ENCODE results near the gene WDR36. TPM values are rescaled to one million over a fixed set of nuclear protein-coding genes. Genes with fewer than 3 reads are reported as not detected.

The WDR36 gene
- total and polyA plus RNA-seq, 7 experiments from 2014 or later: 24.4 to 37.4 (median 29.7) TPM

DNA sequence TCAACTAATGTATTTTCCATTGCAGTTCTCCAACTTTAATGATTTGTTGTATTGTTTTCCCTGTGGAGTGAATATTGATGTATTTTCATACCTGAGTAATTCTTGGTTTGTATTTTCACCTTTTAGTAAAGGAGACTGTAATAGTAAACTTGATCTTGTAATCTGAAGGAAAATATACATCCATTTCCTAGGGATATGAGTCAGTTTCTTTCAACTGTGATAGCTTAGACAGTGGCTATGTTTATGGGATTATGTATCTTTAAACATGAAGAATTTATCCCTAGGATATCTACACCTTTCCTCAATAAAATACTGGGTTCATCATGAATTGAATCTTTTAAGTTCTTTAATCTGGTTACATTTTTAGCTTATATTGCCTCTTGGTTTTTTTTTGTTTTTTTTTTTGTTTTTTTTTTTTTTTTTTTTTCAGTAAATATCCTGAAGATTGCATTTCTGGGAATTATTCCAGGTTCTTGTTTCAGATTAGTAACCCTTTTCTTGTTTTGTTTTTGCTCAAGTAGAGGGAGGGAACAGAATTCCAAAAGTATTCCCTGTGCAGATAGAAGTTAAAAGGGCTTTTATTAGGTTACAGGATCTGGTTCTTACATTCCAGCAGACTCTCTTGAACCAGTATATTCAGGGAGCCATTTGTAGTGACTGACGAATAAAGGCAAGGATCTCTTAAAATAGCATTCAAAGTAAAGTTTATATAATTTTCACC lies 7.1 kb downstream of the WDR36 start:
- H3K27ac Mint-ChIP-seq: no peak overlapping the region
- no peaks in the 10 kb centered on the region for H3K27me3 Mint-ChIP-seq
- peaks cover 8 to 31% (median 26%) of the 10 kb centered on the region in 7 donors for H3K4me1 Mint-ChIP-seq
- Histone ChIP-seq H3K27me3 (ENCODE audit: control insufficient read depth in 2 of 2, insufficient read depth in 2 of 2, low read length in 2 of 2) (no peaks in the 10 kb centered on the region), H3K4me1 (ENCODE audit: control insufficient read depth in 2 of 2, insufficient read depth in 2 of 2, low read length in 2 of 2) (peaks cover 0 to under 1% of the 10 kb centered on the region in 2 donors), H3K4me3 (ENCODE audit: low read length) (no peak overlapping the region), H3K36me3 (ENCODE audit: control insufficient read depth in 2 of 3, insufficient read depth in 3 of 3, low read length in 3 of 3) (peaks cover 12 to 34% (median 14%) of the 10 kb centered on the region in 3 experiments), H3K9me3 (ENCODE audit: control insufficient read depth in 2 of 3, low read length in 3 of 3) (no peaks in the 10 kb centered on the region), H3K27ac (ENCODE audit: low read depth, low read length) (no peak overlapping the region)
- H3K4me3 Mint-ChIP-seq: no peak overlapping the region
- no peak for DNase-seq
- POLR2A ChIA-PET: no interaction called here
- intact Hi-C loops (cut with micrococcal nuclease): no loop called here
- ATAC-seq: no peak
- CTCF ChIA-PET: no interaction called here
- H3K9me3 Mint-ChIP-seq: no peaks in the 10 kb centered on the region
- peaks cover 15 to 49% (median 20%) of the 10 kb centered on the region in 5 donors for H3K36me3 Mint-ChIP-seq

DNA sequence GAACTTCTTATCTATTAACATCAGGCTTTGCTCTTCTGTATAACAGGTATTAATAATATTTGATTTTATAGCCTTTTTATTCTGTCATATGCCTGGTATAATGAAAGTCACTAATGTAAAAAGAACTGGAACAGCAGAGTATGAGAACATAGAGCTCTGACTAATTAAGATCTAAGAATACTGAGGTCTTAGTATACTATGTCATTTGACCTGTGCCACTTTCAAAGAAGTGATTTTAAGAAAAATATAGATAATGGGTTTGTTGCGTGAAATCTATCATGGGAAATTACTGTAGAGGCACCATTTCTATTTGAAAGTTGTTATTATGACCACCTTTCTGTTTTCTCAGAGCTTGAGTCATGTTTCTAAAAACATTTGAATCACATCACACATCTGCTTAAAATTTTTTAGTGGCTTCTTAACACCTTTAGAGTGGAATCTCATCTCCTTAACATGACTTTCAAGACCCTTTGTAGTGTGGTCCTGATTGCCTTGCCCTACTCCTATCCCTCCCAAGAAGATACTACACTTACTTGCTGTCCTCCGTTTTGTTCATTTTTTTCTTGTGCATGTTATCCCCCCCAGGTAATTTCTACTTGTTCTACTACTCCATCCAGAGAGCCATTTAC lies 14.3 kb downstream of the WDR36 start:
- Mint-ChIP-seq H3K4me3 (no peak overlapping the region), H3K27me3 (no peaks in the 10 kb centered on the region), H3K27ac (peak overlapping the region in 1 of 9 donors; percentile 60), H3K9me3 (no peaks in the 10 kb centered on the region), H3K36me3 (peaks cover 24 to 55% (median 31%) of the 10 kb centered on the region in 5 donors), H3K4me1 (peaks cover 0 to 10% (median 3%) of the 10 kb centered on the region in 7 donors)
- H3K27ac ChIP-seq (ENCODE audit: low read depth, low read length): no peak overlapping the region
- H3K27me3 ChIP-seq (ENCODE audit: control insufficient read depth in 2 of 2, insufficient read depth in 2 of 2, low read length in 2 of 2): no peaks in the 10 kb centered on the region
- intact Hi-C loops (cut with micrococcal nuclease): no loop called here
- no peaks in the 10 kb centered on the region for H3K9me3 ChIP-seq (ENCODE audit: control insufficient read depth in 2 of 3, low read length in 3 of 3)
- POLR2A ChIA-PET: no interaction called here
- H3K36me3 ChIP-seq (ENCODE audit: control insufficient read depth in 2 of 3, insufficient read depth in 3 of 3, low read length in 3 of 3): peaks cover 15 to 63% (median 22%) of the 10 kb centered on the region in 3 experiments
- H3K4me1 ChIP-seq (ENCODE audit: control insufficient read depth in 2 of 2, insufficient read depth in 2 of 2, low read length in 2 of 2): no peaks in the 10 kb centered on the region
- CTCF ChIA-PET: no interaction called here
- no peak overlapping the region for H3K4me3 ChIP-seq (ENCODE audit: low read length)
- no peak for DNase-seq
- ATAC-seq: no peak

DNA sequence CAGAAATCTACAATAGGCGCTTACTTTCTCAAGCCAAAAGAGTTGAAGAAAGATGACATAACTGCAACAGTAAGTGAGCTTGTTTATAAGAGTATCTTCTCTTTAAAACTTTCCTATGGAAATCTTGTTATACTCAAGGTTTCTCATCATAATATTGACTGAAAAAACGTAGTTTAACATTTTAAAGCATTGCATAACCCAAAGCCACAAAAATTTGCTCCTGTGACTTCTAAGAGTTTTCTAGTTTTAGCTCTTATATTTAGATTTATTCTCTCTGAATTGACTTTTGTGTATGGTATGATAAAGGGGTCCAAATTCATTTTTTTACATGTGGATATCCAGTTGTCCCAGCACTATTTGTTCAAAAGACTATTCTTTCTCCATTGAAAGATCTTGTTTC lies 15.2 kb downstream of the WDR36 start:
- H3K36me3 Mint-ChIP-seq: peaks cover 20 to 60% (median 31%) of the 10 kb centered on the region in 5 donors
- intact Hi-C loops (cut with micrococcal nuclease): no loop called here
- ChIA-PET CTCF (no interaction called here), POLR2A (no interaction called here)
- no peak overlapping the region for H3K4me3 Mint-ChIP-seq
- H3K9me3 ChIP-seq (ENCODE audit: control insufficient read depth in 2 of 3, low read length in 3 of 3): no peaks in the 10 kb centered on the region
- H3K27ac ChIP-seq (ENCODE audit: low read depth, low read length): no peak overlapping the region
- no peak for DNase-seq
- peaks cover 10 to 68% (median 22%) of the 10 kb centered on the region in 3 experiments for H3K36me3 ChIP-seq (ENCODE audit: control insufficient read depth in 2 of 3, insufficient read depth in 3 of 3, low read length in 3 of 3)
- H3K4me1 ChIP-seq (ENCODE audit: control insufficient read depth in 2 of 2, insufficient read depth in 2 of 2, low read length in 2 of 2): no peaks in the 10 kb centered on the region
- peaks cover 0 to 10% (median 3%) of the 10 kb centered on the region in 7 donors for H3K4me1 Mint-ChIP-seq
- H3K27ac Mint-ChIP-seq: no peak overlapping the region
- no peaks in the 10 kb centered on the region for H3K27me3 Mint-ChIP-seq
- no peak for ATAC-seq
- no peaks in the 10 kb centered on the region for H3K27me3 ChIP-seq (ENCODE audit: control insufficient read depth in 2 of 2, insufficient read depth in 2 of 2, low read length in 2 of 2)
- no peaks in the 10 kb centered on the region for H3K9me3 Mint-ChIP-seq
- H3K4me3 ChIP-seq (ENCODE audit: low read length): no peak overlapping the region

DNA sequence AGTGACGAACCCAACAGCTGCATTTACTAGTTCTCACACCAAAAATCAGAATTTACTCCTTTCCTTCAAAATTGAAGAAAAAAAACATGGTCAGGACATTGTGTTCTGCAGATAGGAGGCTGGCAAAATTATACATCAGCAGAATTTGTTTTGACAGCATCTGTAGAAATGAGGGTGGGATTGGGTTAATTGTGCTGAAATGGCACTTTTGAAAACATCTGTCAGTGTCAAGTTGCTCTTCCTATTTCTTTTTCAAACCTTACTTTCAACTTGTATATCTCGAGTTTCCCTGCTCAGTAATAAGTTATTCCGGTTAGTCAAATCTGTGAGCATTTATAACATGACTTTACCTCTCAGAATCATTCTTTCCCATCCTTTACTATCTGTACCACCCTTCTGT lies 19.8 kb downstream of the WDR36 start:
- intact Hi-C loops (cut with micrococcal nuclease): no loop called here
- POLR2A ChIA-PET: no interaction called here
- no peak overlapping the region for H3K4me3 Mint-ChIP-seq

DNA sequence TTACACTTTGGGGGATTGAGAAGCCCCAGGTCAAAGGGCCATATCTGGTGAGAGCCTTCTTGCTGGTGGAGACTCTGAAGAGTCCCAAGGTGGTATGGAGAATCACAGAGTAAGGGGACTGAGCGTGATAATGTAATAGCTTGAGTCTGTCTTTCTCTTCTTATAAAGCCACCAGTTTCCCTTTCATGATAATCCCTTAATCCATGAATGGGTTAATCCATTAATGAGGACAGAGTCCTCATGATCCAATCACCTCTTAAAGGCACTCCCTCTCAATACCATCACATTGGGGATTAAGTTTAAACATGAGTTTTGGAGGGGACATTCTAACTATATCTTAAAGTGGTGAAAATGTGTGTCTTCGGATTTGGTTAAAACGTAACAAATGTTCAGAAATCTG lies 21.5 kb downstream of the WDR36 start:
- H3K4me3 ChIP-seq (ENCODE audit: low read length): no peak overlapping the region
- ChIA-PET POLR2A (interaction anchor here (0.7 kb wide), 1 partner anchor 673 kb away, joined by 3 read pairs; no protein-coding TSS in a partner anchor), CTCF (no interaction called here)
- H3K27me3 Mint-ChIP-seq: no peaks in the 10 kb centered on the region
- H3K9me3 ChIP-seq (ENCODE audit: control insufficient read depth in 2 of 3, low read length in 3 of 3): no peaks in the 10 kb centered on the region
- peaks cover 0 to 44% (median 20%) of the 10 kb centered on the region in 3 experiments for H3K36me3 ChIP-seq (ENCODE audit: control insufficient read depth in 2 of 3, insufficient read depth in 3 of 3, low read length in 3 of 3)
- H3K36me3 Mint-ChIP-seq: peaks cover 4 to 44% (median 16%) of the 10 kb centered on the region in 5 donors
- H3K4me3 Mint-ChIP-seq: no peak overlapping the region
- no peaks in the 10 kb centered on the region for H3K27me3 ChIP-seq (ENCODE audit: control insufficient read depth in 2 of 2, insufficient read depth in 2 of 2, low read length in 2 of 2)
- H3K4me1 ChIP-seq (ENCODE audit: control insufficient read depth in 2 of 2, insufficient read depth in 2 of 2, low read length in 2 of 2): no peaks in the 10 kb centered on the region
- H3K27ac ChIP-seq (ENCODE audit: low read depth, low read length): no peak overlapping the region
- no peak for DNase-seq
- peaks cover 0 to 9% (median 0%) of the 10 kb centered on the region in 7 donors for H3K4me1 Mint-ChIP-seq
- no peak for ATAC-seq
- intact Hi-C loops (cut with micrococcal nuclease): loop anchor here in 1 of 2 donors (2.0 kb wide), 1 partner anchor 13 kb away; no protein-coding TSS in a partner anchor
- H3K27ac Mint-ChIP-seq: no peak overlapping the region
- no peaks in the 10 kb centered on the region for H3K9me3 Mint-ChIP-seq

More for the DNA sequence above, 19.8 kb downstream of the WDR36 start:
- CTCF ChIA-PET: no interaction called here
- Mint-ChIP-seq H3K27me3 (no peaks in the 10 kb centered on the region), H3K27ac (peak overlapping the region in 1 of 9 donors; percentile 17), H3K4me1 (peaks cover 0 to 7% (median 2%) of the 10 kb centered on the region in 7 donors), H3K9me3 (no peaks in the 10 kb centered on the region), H3K36me3 (peaks cover 12 to 52% (median 21%) of the 10 kb centered on the region in 5 donors)
- H3K4me1 ChIP-seq (ENCODE audit: control insufficient read depth in 2 of 2, insufficient read depth in 2 of 2, low read length in 2 of 2): no peaks in the 10 kb centered on the region
- H3K27me3 ChIP-seq (ENCODE audit: control insufficient read depth in 2 of 2, insufficient read depth in 2 of 2, low read length in 2 of 2): no peaks in the 10 kb centered on the region
- DNase-seq (no peak), ATAC-seq (no peak)
- H3K9me3 ChIP-seq (ENCODE audit: control insufficient read depth in 2 of 3, low read length in 3 of 3): no peaks in the 10 kb centered on the region
- H3K27ac ChIP-seq (ENCODE audit: low read depth, low read length): no peak overlapping the region
- H3K36me3 ChIP-seq (ENCODE audit: control insufficient read depth in 2 of 3, insufficient read depth in 3 of 3, low read length in 3 of 3): peaks cover 0 to 48% (median 22%) of the 10 kb centered on the region in 3 experiments
- no peak overlapping the region for H3K4me3 ChIP-seq (ENCODE audit: low read length)

DNA sequence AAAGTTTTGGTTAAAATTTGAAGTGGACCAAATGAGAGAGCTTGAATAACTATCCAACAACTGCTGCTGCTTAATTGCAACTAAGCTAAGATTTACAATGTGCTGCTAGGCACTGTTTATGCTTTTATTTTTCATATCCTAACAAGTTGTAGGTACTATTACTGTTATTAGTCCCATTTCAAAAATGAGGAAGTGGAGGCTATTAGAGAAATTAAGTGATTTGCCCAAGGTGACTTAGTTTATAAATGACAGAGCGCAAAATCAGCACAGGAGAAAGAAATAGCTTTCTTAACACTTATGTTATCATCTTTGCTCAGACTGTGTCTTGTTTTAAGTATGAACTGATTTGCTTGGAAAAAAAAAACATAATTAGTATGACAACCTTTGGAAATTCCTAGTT lies 23.1 kb downstream of the WDR36 start:
- Mint-ChIP-seq H3K4me3 (no peak overlapping the region), H3K27ac (no peak overlapping the region), H3K36me3 (peaks cover 4 to 45% (median 16%) of the 10 kb centered on the region in 5 donors), H3K4me1 (peaks cover 0 to 9% (median 0%) of the 10 kb centered on the region in 7 donors), H3K27me3 (no peaks in the 10 kb centered on the region), H3K9me3 (no peaks in the 10 kb centered on the region)
- Histone ChIP-seq H3K36me3 (ENCODE audit: control insufficient read depth in 2 of 3, insufficient read depth in 3 of 3, low read length in 3 of 3) (peaks cover 0 to 53% (median 15%) of the 10 kb centered on the region in 3 experiments), H3K4me3 (ENCODE audit: low read length) (no peak overlapping the region), H3K27ac (ENCODE audit: low read depth, low read length) (no peak overlapping the region), H3K4me1 (ENCODE audit: control insufficient read depth in 2 of 2, insufficient read depth in 2 of 2, low read length in 2 of 2) (no peaks in the 10 kb centered on the region), H3K9me3 (ENCODE audit: control insufficient read depth in 2 of 3, low read length in 3 of 3) (no peaks in the 10 kb centered on the region), H3K27me3 (ENCODE audit: control insufficient read depth in 2 of 2, insufficient read depth in 2 of 2, low read length in 2 of 2) (no peaks in the 10 kb centered on the region)
- CTCF ChIA-PET: no interaction called here
- no peak for DNase-seq
- intact Hi-C loops (cut with micrococcal nuclease): loop anchor here in 1 of 2 donors (2.0 kb wide), 1 partner anchor 14 kb away; no protein-coding TSS in a partner anchor
- POLR2A ChIA-PET: interaction anchor here (0.6 kb wide), 1 partner anchor 257 kb away, joined by 4 read pairs; no protein-coding TSS in a partner anchor
- ATAC-seq: no peak
